Measurements from ENCODE around the gene NINJ1. TPM values are rescaled to one million over a fixed set of nuclear protein-coding genes. Genes with fewer than 3 reads are reported as not detected.
A peak's percentile ranks its signal among the peaks of the same experiment; 100 is the strongest.

NINJ1 gene
- total RNA-seq, 1 experiment from 2014 or later, result 68.2 TPM

GRCh38 chr9:93132287-93132927, 1.6 kb downstream of the NINJ1 start:
- peak; percentile 42 for DNase-seq (ENCODE audit: low spot score)

DNA sequence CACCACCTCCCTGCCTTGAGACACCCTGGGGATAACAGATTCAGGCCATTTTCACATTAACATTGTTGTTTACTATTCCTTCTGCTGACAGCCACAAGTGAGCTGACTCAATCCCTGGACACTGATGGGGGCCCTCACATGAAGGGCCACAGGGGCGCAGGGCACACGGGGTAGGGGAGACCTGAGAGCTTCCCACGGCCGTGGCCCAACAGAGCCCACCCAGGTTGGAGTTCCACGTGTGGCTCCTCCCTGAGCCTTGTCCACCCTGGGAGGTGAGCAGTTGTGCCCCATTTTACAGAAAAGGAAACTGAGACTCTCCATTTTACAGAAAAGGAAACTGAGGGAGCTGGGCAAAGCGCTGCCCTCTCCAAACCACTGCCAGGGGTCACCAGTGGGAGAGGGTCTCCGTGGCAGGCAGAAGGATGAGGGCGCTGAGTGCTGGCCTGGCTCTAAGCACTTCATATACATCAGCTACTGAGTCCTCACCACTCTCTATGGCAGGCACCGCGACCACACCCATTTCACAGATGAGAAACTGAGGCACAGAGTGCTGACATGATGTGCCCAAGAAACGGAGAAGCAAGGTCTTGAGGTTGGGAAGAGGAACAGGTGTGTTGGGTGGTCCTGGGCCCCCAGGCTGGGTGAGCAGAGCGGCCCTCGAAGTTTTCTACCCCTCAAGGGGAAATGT, 2.3 kb downstream of the NINJ1 start:
- DNase-seq (ENCODE audit: low spot score), result no peak

- DNase-seq (ENCODE audit: low spot score), result no peak
Measured at GRCh38 chr9:93130861-93131481, 3.1 kb downstream of the NINJ1 start.

- no peak for DNase-seq (ENCODE audit: low spot score)
Measured at GRCh38 chr9:93129691-93130500, 4.2 kb downstream of the NINJ1 start.

DNA sequence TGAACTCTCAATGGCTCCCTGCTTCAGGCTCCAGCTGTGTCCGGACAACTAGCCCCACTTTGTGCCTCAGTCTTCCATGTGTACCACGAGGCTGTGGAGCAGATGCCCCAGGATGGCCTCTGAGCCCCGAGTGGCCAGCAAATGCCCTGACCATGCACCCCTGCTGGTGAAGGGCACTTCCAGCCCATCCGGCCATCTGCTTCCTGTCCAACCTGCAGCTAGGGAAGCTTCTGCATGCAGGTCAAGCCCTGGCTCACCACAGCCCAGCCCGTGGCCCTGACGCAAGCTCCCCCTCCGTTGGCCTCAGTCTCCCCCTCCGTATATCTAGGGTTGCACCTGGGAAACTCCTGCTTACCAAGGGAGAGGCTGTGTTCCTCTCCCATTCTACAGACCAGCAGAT, 4.8 kb downstream of the NINJ1 start:
- DNase-seq (ENCODE audit: low spot score), result no peak

GRCh38 chr9:93128715-93129224, 5.3 kb downstream of the NINJ1 start:
- no peak for DNase-seq (ENCODE audit: low spot score)

DNA sequence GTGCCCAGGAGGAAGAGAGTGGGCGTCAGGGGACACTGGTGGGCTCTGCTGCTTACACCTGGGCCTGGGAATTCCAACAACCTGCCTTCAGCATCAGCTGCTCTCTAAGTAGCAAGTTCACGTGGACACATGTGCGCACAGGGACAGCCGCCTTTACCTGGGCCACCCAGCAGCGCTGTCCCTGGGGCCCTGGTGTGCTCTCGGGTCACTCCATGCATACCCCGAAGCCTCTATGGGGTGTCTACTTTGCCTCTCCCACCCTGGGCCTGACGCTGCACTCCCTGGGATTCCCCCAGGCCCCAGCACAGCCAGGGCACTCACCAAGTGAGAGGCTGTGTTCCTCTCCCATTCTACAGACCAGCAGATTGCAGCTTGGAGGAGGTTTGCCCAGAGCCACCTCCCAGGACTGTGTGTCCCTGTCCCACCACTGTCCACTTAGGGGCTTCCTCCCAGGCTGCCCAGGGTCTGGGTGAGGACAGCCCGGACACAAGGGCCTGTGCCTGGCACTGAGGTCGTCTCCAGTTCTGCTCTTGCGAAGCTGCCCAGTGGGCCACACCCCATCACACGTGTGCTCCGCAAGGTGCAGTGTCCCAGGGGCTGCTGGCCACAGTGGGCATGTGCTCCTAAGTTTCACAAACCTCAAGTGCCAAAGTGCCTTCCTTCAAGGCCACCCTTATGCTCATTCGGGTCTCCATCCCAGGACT, 5.9 kb downstream of the NINJ1 start:
- DNase-seq (ENCODE audit: low spot score), result no peak

DNA sequence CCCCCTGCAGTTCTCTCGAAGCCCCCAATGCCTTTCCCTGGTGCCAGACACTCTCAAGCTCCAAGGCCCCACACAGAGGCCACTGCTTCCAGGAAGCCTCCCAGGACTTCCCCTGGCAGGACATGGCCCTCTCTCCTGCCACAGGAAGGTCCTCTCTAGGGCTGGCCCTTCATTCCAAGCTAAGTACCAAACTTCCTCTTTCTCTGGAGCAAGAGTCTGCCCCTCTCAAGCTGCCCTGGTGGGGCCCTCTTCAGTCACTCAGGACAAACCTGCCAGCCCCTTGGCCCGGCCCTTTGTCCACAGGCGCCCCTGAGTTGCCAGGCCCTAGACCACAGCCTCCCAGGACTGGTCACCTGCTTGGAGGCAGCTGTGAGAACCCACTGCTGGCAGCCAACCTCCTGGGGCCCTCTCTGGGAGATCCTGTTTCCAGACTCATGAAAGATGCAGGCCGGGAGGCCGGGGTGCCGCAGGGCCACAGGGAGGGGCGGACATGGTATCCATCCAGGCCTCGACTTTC, 6.6 kb downstream of the NINJ1 start:
- DNase-seq (ENCODE audit: low spot score), result no peak

GRCh38 chr9:93126825-93127368, 7.2 kb downstream of the NINJ1 start:
- no peak for DNase-seq (ENCODE audit: low spot score)

DNA sequence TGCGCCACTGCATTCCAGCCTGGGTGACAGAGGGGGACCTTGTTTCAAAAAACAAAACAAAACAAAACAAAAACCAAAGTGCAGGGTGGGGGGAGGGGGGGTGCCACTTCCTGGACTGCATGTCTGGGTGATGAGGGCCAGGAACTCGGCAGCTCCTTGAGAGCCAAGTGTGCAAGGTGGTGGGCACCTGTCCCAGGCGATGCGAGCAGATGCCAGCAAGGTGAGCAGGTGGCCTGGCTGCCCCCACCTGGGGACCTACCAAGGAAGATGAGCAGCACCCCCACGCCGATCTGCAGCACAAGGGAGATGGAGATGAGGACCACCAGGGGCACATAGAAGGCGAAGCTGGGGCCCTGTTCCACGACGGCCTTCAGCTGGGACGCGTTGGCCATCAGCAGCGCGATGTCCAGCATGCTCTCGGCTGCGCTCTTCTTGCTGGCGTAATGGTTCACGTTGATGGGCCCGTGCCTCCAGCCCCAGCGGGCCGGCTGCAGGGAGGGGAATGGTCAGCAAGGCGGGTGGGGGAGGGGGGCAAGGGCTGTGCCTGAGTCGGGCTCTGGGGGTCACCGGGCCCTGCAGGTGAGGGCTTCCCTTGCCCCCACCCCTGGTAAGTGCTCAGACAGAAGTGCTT, 7.8 kb downstream of the NINJ1 start:
- no peak for DNase-seq (ENCODE audit: low spot score)

GRCh38 chr9:93125331-93125894, 8.6 kb downstream of the NINJ1 start:
- DNase-seq (ENCODE audit: low spot score), result no peak

DNA sequence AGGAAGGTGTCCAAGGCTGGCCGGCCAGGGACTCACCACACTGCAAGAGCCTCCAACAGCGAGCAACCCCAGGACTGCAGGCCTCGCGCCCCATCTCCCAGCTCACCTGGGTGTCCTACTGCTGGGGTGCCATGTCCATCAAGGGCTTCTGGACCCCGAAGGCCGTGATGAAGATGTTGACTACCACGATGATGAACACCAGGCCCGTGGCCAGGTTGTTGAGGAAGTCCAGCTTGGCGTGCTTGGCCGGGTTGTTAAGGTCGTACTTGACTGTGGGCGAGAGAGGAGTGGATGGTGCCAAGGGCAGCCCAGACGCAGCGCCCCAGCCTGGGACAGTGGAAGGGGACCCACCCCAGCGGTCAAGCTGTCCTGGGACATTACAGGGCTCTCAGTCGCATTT, 9.3 kb downstream of the NINJ1 start:
- DNase-seq (ENCODE audit: low spot score), result no peak

GRCh38 chr9:93123561-93124283, 10.3 kb downstream of the NINJ1 start:
- DNase-seq (ENCODE audit: low spot score), result no peak

DNA sequence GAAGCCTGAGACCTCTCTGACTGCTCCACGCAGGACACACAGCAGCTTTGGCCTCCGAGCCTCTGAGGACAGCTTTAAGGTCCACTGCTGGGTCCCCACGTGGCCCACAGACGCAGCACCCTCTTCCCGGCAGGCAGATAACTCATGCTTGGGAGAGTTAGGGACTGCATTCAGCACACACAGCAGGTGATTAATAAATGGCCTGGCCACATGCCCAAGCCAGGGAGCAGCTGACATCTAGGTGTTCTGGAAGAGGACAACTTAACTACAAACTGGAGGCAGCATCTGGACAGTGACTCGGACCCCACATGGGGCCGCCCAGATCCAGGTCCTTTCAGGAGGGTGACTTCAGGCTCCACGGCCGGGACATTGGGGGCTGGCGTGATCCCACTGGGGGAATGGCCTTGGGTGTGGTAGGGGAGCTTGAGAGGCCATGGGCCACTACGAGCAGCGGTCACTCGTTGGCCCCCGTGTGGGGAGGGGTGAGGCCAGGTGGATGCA, 11.3 kb downstream of the NINJ1 start:
- peak; percentile 14 for DNase-seq (ENCODE audit: low spot score)

GRCh38 chr9:93121316-93122241, 12.5 kb downstream of the NINJ1 start:
- DNase-seq (ENCODE audit: low spot score), result no peak

- DNase-seq (ENCODE audit: low spot score), result no peak
Measured at GRCh38 chr9:93120846-93121315, 13.2 kb downstream of the NINJ1 start.

- peak; percentile 93 for DNase-seq (ENCODE audit: low spot score)
Measured at GRCh38 chr9:93119953-93120845, 13.9 kb downstream of the NINJ1 start.
